ENCODE data around the gene HECW1.
A peak's percentile ranks its signal among the peaks of the same experiment; 100 is the strongest.
"Not testable (repeated sequence)": the region's sequence is repeated elsewhere in the genome, so short reads cannot be mapped to it uniquely, and the experiment has no call there.

The HECW1 gene

GRCh38 chr7:43112459-43112940 lies at the start of gene HECW1:
HECW1 (plus strand) TSS chr7:43112647; CDS start chr7:43243906, 131,259 bp downstream.
- DNase-seq = no peak

- peak in 1 of 2 experiments; percentile 0 for DNase-seq
Observed at GRCh38 chr7:43071604-43072003, 40.8 kb upstream of the HECW1 start.

- DNase-seq = no peak
Observed at GRCh38 chr7:43072530-43072929, 39.9 kb upstream of the HECW1 start.

GRCh38 chr7:43073811-43074210 lies 38.6 kb upstream of the HECW1 start:
- DNase-seq = not testable (repeated sequence)

GRCh38 chr7:43076189-43076605 lies 36.2 kb upstream of the HECW1 start:
- no peak for DNase-seq

- DNase-seq = no peak
Observed at GRCh38 chr7:43076606-43077005, 35.8 kb upstream of the HECW1 start.

GRCh38 chr7:43077285-43077684 lies 35.2 kb upstream of the HECW1 start:
- DNase-seq = no peak

- no peak for DNase-seq
Observed at GRCh38 chr7:43077732-43078391, 34.6 kb upstream of the HECW1 start.

GRCh38 chr7:43078794-43079193 lies 33.7 kb upstream of the HECW1 start:
- DNase-seq = no peak

GRCh38 chr7:43081603-43082002 lies 30.8 kb upstream of the HECW1 start:
- no peak for DNase-seq

GRCh38 chr7:43083106-43083505 lies 29.3 kb upstream of the HECW1 start:
- DNase-seq = no peak

GRCh38 chr7:43085017-43085416 lies 27.4 kb upstream of the HECW1 start:
- DNase-seq = no peak

- DNase-seq = no peak
Observed at GRCh38 chr7:43085992-43086391, 26.5 kb upstream of the HECW1 start.

- no peak for DNase-seq
Observed at GRCh38 chr7:43092819-43093218, 19.6 kb upstream of the HECW1 start.

GRCh38 chr7:43096875-43097274 lies 15.6 kb upstream of the HECW1 start:
- DNase-seq = no peak

- no peak for DNase-seq
Observed at GRCh38 chr7:43099750-43100149, 12.7 kb upstream of the HECW1 start.

GRCh38 chr7:43104874-43105520 lies 7.5 kb upstream of the HECW1 start:
- no peak for DNase-seq

- DNase-seq = no peak
Observed at GRCh38 chr7:43105521-43106120, 6.8 kb upstream of the HECW1 start.

GRCh38 chr7:43108255-43109011 lies 4.0 kb upstream of the HECW1 start:
- DNase-seq = peak; percentile 13 to 23

GRCh38 chr7:43110791-43111535 lies 1.5 kb upstream of the HECW1 start:
- no peak for DNase-seq

GRCh38 chr7:43111630-43112458 lies 603 bp upstream of the HECW1 start:
- no peak for DNase-seq
